Transverse colon (tissue), 4 donors: ENCODE data around the gene MON1A.

Source experiments
- CTCF ChIP-seq, 5 experiments: fragments of 200-600 bp in 3 of 5; fragments of 450-650 bp in 2 of 5; sonication (generic) in 3 of 5; IDR thresholded peaks; 1 replicate in 2 of 5; 2 replicates in 3 of 5; pipeline ENCODE4 v1.5.1; 2016 to 2017; ENCODE audit warnings: antibody characterized with exemption in 5 of 5, inconsistent platforms in 3 of 5, mild to moderate bottlenecking in 2 of 5, moderate library complexity in 1 of 5
- EP300 ChIP-seq: sonication (generic); formaldehyde crosslinking; IDR thresholded peaks from one replicate; pipeline ENCODE4 v1.6.1; 2017; ENCODE audit warnings: antibody characterized with exemption, low read depth
- POLR2A ChIP-seq: fragments of 450-650 bp; IDR thresholded peaks from one replicate; pipeline ENCODE4 v1.6.1; 2016; ENCODE audit warnings: antibody characterized with exemption, mild to moderate bottlenecking, moderate library complexity
- POLR2AphosphoS5 ChIP-seq, 3 donors: sonication (generic); formaldehyde crosslinking; IDR thresholded peaks; one replicate each; pipeline ENCODE4 v1.6.1; 2016; ENCODE audit warnings: antibody characterized with exemption in 3 of 3

DNA sequence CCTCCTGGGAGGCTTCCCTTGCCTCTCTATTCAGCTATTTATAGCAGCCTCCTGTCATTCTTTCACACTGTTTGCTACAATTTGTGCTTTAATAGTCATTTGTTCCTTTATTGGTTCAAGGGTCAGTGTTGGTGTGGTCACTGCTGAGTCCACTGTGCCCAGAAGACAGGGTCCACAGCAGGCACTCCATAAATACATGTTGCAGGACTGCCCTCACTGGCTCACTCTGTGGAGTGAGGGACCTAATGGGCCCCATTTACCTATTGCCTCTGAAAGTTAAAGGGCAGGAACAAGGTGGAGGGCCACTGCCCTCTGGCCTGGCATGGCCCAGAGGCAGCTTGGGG is 42.7 kb downstream of the MON1A start:
- no peak for TF ChIP-seq POLR2A
- TF ChIP-seq CTCF (IDR thresholded peaks at IDR 0.05): no peak
- TF ChIP-seq POLR2AphosphoS5 (IDR thresholded peaks at IDR 0.05): no peak
- no peak for TF ChIP-seq EP300
